ENCODE data around the gene SPRED2.

Gene SPRED2

DNA sequence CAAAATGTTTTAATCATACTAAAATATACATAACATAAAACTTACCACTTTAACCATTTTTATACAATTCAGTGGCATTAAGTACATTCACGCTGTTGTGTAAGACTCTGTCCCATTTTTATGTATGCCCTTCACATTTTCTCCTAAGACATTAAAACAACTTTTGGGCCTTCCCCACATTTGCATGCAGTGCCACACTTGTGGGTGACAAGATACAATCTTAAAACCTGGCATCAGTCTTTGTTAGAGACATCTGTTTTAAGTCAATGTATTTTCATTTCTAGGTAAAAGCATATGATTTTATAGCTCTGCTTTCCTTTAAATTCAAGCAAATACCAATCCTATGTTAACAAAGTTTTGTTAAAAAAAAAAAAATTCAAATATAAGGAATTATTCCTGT lies 17.3 kb downstream of the SPRED2 start:
- no peak for DNase-seq (ENCODE audit: low read depth)

DNA sequence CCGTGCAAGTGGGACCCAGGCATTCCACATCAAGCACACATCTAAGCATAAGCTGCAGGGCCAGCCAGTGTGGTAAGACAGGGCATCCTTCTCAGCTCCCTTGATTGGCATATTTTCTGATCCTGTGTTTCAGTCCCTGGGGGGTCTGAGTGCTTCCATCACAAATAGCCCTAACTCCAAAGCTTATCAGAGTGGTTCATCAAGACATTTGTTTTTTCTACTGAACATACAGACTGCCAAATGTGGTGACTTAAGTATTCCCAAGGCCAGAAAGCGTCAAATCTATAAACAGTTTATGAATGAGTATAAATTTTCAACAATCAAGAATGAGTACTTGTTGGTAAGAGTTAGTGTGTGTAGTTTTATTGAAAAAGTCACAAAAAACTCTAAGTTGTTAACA lies 18.8 kb downstream of the SPRED2 start:
- DNase-seq (ENCODE audit: low read depth), result no peak

DNA sequence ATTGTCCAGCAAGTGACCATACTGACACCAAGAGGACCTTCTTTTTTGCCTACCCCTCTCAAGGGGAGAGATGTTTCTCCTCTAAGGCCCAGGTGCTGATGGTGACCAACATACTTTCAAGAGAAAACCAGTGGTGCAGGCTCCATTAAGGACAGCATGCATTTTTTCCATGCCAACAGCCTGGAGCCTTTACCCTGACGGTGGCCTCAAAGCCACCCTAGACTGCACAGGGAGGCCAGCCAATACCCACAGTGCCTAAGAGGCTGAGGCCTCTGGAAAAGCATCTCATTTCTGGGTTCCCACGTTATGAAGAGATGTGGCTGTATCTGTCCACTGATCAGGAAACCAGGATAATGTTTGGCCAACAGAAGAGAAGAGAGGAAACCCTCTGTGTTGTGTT lies 19.3 kb downstream of the SPRED2 start:
- DNase-seq (ENCODE audit: low read depth), result no peak

DNA sequence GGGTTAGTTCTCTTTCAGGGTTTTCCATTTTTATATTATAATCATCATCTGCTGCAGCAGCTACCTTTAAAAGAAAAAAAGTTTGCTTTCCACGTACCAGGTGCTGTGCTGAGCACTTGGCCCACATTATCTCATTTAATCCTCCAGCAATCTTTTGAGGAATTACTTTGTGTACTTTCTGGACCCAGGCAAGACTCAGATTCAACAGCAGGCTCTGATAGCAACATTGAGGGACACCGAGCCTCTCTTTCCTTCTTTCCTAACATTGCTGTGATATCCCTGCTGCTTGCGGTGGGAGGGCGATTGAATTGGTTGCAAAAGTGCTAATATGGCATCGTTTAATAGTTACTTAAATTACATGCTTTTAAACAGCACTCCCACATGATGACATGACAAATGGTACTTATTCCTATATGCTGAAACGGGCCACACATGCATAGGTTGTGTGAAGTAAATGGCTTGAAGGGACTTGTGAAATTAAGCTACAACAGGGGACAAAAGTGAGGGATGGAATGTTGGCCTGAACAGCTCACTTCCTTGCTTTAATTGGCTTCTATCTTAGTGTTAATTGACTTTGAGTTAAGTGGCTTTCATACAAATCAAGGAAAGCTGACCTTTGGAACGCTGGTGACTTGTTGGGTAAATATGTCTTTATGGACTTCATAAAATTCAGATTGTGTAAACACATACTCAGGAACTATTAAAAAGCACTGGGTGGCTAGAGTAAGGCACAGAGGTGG lies 21.2 kb downstream of the SPRED2 start:
- DNase-seq (ENCODE audit: low read depth), result no peak

DNA sequence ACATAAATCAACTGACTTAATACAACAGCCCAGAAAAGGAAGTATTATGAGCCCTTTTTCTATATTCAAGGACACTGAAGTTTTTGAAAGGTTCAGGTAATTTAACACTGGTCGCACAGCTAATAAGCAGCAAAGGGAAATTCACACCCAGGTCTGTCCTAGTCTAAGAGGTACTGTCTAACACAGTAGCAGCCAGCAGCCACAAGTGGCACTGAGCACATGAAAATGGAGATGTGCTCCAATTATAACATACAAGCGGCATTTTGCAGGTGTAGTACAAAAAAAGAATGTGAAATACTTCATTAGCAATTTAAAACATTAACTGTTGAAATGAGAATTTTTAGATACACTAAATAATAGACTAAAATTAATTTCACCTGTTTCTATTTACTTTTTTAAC lies 23.4 kb downstream of the SPRED2 start:
- DNase-seq (ENCODE audit: low read depth), result no peak

DNA sequence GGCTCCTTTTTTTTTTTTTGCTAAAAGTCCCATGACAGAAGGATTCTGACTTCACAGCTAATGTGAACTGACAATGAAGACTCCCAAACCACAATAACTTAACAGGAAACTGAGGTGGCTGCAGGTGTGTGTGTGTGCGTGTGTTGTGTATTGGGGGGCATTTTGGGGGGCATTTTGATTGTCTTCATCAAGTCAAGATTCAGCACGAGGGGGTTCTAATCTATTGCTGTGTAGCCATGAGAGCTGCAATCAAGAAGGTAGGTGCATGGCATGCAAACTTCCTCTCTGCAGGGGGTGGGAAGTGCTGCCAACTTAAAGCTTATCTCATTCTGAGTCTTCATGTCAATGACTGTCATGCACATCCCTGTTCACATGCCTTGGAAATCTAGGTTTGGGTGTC lies 25.2 kb downstream of the SPRED2 start:
- DNase-seq (ENCODE audit: low read depth), result no peak

DNA sequence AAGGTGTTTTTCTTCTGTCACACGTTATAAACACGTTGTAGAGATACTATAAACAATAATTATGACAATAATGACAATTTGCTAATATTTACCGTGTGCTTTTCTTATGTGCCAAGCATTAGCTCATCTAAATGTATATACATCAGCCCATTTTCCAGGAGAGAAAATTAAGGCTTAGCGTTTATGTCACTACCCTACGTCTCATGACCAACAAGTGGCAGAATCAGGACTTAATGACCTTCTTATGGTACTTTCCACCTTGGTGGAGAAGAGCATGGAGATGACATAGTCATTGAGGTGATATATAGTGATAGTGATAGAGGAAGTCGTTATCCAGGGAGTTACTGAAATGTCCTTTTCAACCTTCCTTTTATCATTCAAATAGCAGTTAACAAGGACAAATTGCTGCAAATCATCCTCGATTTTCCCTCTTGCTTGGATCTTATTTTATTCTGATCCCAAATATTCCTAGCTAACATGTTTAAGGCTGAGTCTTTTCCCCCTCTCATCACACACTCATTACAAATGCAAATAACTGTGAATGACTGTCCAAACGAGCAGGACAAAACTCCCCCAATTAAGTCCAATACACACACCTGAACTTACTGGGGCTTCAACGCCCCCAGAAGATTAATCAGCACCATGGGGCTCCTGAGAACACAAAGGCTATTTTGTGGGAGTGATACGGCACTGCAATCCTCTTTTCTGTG lies 27.3 kb downstream of the SPRED2 start:
- no peak for DNase-seq (ENCODE audit: low read depth)

DNA sequence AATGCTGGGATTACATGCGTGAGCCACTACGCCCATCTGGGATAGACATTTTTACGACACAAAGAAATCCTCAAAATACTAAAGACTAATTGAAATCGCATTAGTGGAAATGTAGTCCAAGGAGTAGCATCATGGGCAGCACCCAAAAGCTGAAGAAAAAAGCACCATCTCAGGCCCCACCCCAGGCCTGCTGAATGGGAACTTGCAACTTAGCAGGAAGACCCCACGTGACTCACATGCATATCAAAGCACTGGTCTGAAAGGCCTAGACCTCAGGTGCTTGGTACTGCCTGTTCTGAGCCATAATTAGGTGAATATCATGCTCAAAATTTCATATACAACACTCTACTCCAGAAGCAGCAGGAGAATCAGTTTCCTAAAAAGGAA lies 28.9 kb downstream of the SPRED2 start:
- DNase-seq (ENCODE audit: low read depth), result no peak

DNA sequence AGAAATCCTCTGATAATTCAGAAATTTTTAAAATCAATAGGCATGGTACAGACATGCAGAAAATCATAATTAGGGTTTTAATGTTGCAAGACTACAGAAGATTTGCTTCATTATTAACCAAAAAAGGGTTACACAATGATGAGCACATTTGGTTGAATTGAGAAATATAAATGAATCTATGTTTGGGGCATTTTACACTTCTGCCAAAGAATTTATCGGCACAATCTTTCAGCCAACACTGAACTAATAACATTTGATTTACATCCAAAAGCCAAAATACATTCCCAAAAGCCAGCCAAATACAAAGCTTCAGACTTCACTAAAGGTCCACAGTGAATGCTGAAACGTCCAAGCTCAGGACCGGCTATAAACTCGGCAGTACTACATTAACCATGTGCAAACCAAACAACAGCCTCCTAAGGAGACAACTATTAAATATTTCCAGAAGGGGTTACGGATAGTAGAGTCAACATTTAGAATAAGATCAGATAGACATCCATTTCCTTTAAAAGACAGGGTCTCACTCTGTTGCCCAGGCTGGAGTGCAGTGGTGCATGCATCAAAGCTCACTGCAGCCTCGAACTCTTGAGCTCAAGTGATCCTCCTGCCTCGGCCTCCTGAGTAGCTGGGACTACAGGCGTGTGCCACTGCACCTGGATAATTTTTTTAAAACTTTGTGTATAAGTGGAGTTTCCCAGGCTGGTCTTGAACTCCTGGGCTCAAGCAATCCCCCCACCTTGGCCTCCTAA lies 29.4 kb downstream of the SPRED2 start:
- DNase-seq (ENCODE audit: low read depth), result no peak

DNA sequence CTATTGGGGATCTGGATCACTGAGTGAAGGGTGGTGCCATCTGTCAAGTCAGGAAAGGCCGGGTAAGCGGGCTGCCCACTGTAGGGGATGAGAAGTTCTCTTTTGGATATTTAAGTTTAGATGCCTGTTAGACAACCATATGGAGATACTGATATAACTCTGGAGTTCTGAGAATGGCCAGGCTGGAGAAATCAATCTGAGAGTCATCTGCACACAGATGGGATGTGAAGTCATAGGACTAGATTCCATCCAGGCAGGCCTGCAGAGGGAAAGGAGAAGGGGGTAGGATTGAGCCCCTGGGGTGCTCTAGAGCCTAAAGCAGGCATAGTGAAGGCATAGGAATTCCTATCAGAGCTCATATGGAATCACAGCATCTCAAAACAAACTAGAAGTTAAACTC lies 30.1 kb downstream of the SPRED2 start:
- no peak for DNase-seq (ENCODE audit: low read depth)

DNA sequence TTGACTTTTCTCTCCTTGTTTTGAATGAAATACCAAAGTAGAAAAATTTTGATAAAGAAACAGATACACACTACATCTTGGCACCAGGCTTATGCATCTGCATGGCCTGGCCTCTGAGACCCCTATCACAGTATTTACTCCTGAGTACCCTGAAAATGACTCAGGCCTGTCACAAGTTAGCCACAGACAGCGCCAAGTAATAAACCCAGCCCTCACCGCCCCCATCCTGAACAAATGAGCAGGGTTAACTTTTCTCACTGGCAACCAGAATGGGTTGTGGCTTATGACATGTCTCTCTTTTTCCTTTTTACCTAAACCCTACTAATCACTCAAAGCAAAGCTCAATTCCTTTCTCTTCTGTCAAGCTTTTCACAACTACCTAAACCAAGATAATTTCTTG lies 35.3 kb downstream of the SPRED2 start:
- DNase-seq (ENCODE audit: low read depth), result no peak

DNA sequence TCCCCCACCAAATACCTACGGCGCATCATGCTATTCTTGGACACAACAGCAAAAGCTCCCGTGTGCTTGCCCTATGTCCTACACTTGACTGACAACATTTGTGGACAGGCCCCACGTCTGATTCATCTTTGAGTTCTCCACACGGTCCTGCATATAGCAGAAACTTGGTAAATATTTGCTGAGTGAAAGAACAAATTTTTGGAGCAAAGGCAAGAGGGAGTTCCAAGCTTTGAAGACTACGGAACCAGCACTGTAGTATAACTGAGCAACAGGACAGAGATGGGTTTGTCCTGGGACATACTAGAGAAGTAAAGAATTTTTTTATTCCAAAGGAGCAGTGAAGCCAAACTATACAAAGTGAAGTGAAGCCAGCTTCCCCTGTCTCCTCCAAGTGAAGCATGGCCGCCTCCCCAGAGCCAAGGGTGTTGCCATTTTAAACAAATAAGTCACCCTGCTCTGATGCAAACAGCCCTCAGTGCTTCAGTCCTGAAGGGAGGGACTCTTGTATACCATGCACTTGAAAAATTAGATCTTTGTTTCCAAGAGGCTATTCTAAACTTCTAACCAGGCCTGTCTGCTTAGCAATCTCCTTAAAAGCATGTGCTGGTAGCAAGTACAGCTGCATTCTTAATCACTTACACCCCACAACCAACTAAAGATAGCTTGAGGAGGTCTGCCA lies 35.9 kb downstream of the SPRED2 start:
- no peak for DNase-seq (ENCODE audit: low read depth)

DNA sequence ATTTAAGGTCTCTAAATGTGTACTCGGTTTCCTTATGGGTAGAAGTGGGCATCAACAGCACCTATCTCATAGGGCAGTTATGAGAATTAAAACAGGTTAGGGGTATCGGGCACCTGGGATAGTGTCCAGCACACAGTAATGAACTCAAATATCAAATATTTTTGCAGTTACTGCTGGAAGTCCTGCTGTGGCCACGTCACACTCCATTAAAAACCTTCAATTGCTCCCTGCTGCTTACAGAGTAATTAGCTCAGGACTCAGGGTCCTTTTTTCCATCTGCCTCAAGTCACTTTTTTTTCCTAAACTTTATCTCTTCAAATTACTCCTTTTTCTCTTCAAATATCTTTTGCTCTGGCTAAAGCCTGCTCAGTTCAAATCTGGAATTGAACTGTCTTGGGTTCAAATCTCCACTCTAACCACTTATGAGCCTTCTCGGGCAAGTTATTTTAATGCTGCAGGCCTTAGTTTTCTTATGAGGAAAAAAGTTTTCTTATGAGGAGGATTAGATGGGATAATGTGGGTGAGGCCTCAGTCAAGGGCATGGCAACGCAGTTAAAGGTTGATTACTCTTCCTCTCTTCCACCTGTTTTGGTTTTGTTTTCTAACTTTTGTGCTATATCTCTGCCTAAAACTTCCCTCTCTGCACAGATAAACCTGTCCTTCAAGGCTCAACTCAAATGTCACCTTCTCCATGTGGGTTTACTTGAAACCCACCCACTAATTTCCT lies 36.6 kb downstream of the SPRED2 start:
- no peak for DNase-seq (ENCODE audit: low read depth)

DNA sequence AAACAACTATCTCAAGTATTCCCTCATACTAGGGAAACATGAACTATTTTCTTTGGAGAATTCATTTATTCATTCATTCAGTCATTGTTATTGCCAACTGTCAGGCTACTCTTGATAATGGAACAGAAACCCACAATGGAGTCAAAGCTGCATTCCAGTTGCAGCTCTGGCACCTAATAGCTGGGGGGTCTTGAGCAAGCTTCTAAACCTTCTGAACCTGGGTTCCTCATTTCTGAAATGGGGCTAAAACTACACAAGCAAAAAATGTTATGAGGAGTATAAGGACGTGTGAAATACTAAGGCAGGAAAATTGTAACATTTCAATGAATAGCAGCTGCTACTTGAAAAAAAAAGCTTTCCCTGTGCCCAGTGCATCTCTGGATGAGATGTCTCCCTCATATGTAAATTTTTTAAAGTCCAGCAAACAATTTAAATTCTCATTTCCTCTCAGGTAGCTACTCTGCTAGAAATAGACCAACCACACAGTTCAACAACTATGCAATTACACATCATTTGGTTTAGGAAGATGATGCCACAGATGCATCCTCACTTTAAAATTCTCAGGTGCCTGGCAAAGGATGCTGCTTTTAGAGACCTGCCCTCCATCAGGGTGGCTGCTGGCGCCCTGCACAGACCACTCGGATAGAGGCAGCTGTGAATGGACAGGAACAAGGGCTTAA lies 38.5 kb downstream of the SPRED2 start:
- DNase-seq (ENCODE audit: low read depth), result no peak

DNA sequence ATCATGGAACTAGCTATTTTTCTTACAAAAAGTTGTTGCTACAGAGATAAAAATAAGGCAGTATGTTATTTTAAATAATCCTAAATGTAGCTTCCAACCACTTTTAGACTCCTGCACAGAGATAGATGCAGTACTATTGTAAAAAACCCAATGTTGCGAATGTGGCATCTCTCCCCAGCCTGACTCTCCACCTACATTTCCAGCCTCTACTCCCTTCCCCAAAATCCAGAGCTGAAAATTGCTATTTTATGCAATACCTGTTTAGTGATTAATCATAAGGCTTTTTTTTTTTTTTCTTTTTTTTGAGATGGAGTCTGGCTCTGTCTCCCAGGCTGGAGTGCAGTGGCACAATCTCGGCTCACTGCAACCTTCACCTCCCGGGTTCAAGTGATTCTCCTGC lies 39.4 kb downstream of the SPRED2 start:
- DNase-seq (ENCODE audit: low read depth), result no peak

DNA sequence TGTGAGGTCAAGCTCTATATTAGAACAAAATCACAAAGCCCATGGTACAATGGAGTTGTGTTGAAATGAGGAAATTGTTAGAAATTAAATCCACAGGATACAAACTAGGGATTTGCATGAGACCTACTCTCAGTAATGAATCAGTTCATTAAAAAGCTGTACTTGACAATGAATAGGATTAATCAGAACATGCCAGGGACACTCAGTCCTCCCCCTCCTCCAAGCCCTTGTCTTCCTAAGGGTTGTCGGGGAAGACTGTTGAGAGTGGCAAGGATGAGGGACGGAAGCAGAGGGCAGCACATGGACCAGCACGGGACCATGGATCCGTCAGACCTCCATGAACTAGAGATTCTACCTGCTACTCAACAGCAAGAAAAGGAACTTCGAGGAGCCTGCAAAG lies 39.8 kb downstream of the SPRED2 start:
- no peak for DNase-seq (ENCODE audit: low read depth)

DNA sequence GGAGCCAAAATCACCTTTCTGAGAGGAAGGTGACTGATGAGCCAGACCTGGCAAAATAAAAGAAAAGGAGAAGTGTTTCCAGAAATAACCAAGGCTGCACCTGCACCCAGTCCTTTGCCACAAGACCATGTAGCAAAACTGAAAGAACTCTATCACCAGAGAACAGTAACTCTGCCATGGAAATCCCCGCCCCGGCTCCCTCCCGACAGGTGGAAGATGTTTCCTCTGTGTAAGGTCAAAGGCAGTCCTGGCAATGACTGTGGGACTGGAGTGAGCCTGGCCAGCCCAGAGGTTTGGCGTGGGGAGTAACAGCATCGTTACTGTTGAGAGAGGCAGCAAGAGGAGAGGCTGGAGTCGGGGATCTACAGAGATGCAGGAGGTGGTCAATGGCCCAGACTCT lies 42.3 kb downstream of the SPRED2 start:
- no peak for DNase-seq (ENCODE audit: low read depth)

DNA sequence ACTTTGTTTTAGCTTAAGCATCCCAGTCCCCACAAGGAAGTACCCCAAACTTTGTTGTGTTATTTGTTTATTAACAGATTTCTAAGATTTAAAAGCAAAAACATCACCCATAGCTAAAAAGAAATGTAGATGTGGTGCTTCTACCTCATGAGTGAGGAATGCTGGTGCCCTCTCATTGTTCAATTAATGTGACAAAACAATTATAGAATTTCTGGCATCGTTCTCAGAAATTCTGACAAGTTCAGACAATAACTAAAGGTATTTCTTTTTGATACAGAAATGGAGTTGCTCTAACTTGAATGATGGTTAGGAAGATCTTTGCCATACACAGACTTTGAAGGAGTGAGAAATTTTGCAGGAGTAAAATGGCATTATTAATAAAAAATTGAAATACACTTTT lies 42.9 kb downstream of the SPRED2 start:
- no peak for DNase-seq (ENCODE audit: low read depth)

DNA sequence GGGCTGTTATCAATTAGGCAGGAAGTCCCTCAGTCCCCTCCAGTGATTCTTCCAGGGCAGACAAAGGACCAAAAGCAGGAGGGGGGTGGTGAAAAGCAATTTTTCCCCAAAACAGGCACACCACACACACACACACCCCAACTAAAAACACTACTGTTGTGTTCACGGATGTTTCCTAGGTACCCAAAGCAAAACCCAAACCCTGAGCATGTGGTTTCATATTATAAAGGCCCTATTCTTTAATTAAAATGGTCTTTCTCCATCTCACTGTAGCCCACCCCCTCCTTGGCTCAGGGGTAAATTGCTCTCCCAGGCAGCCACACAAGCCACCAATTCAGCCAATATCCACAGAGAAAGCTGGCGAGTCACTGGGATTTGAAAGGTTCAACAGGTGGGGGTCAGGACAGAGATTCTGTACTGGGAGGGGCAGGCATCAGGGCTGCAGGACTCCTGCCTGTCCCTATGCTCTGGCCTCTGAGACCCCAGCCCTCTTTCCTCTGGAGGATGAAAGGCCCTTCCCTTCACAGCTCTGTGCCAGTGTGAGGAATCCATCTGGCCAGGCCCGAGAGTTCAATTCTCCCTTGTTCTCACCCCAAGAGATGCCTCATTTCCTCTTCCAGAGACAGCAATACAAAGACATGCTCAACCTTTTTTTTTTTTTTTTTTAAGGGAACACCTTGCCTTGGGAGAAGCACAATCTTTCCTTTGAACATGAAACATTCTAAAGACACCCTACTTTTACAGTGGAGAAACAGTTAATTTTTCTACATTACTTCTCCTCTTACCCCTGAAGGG lies 43.6 kb downstream of the SPRED2 start:
- no peak for DNase-seq (ENCODE audit: low read depth)

DNA sequence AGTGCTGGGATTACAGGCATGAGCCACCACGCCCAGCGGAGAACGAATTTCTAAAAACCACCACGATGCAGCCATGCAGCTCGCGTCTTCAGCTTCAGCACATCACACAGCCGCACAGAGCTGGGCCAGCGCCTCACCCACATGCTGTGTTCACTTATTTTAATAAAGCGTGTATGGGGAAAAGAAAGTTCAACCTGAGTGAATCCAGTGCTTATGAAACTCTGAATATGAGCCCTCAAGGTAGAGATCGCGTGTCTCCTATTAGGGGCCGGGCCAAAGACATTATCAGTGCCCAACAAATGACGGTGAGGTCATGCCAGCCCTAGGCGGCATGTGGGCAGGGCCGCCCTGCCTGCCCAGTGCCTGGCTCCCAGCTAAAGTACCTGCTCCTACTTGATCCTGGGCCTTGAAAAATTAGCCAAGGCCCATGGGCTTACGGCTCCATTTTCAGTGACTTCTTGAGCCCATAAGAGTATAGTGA lies 44.3 kb downstream of the SPRED2 start:
- no peak for DNase-seq (ENCODE audit: low read depth)
